Measurements from ENCODE around the gene KATNB1. TPM values are rescaled to one million over a fixed set of nuclear protein-coding genes. Genes with fewer than 3 reads are reported as not detected.

The KATNB1 gene
- total RNA-seq, 1 experiment from 2014 or later: 32.2 TPM

- H3K9ac ChIP-seq (ENCODE audit: low read length): no peak overlapping the region
- CTCF ChIA-PET: interaction anchor here (1.1 to 2.9 kb wide), 4 partner anchors 15 to 100 kb away, joined by 3 to 15 read pairs (median 6); no protein-coding TSS in a partner anchor
- H3K4me2 ChIP-seq (ENCODE audit: low read length): no peak overlapping the region
- H3K79me2 ChIP-seq (ENCODE audit: insufficient read depth, low read length): peaks cover 8% of the 10 kb centered on the region; the same call in 1 of the 2 replicates
- peaks cover 41 to 45% of the 10 kb centered on the region in 2 experiments for H3K4me1 ChIP-seq (ENCODE audit: control insufficient read depth in 1 of 2, insufficient read depth in 2 of 2, low read length in 2 of 2)
- H3K4me3 ChIP-seq (replicated peaks in 1 of 2; ENCODE audit: low read depth in 1 of 2, low read length in 2 of 2): no peak overlapping the region
- no peak for DNase-seq (ENCODE audit: low read depth, low spot score)
- no TSS peak for BruUV-seq (replicated peaks)
- H3K9me2 ChIP-seq (ENCODE audit: insufficient read depth): no peaks in the 10 kb centered on the region
- peak; percentile 27 for ATAC-seq
- H3K9me3 ChIP-seq (ENCODE audit: control insufficient read depth in 1 of 2, insufficient read depth in 1 of 2, low read depth in 1 of 2, low read length in 2 of 2): no peaks in the 10 kb centered on the region
- no peak overlapping the region for H2AFZ ChIP-seq (ENCODE audit: low read depth, low read length, poor library complexity, severe bottlenecking)
- RAD21 ChIA-PET (ENCODE audit: low non-redundant PET in 1 of 2, low total read pairs in 2 of 2, uncharacterized antibody in 2 of 2, unreplicated experiment in 2 of 2): interaction anchor here (1.1 to 1.5 kb wide), 2 partner anchors 68 kb away, joined by 7 read pairs; no protein-coding TSS in a partner anchor
- no peak for TF ChIP-seq CTCF (IDR thresholded peaks at IDR 0.05 in 2 of 3, conservative IDR thresholded peaks at IDR 0.05 in 1 of 3; ENCODE audit: borderline replicate concordance in 1 of 3, insufficient read depth in 1 of 3, low read depth in 2 of 3, low read length in 2 of 3)
- no peak for TF ChIP-seq FOSL1 (IDR thresholded peaks at IDR 0.05; ENCODE audit: low read depth)
- TF ChIP-seq SRF (IDR thresholded peaks at IDR 0.05; ENCODE audit: low read depth): no peak
- TF ChIP-seq ZNF274 (IDR thresholded peaks at IDR 0.05; ENCODE audit: low read depth, low read length): no peak
- no peak for TF ChIP-seq SP1 (IDR thresholded peaks at IDR 0.05; ENCODE audit: low read depth)
- no peak for TF ChIP-seq EZH2phosphoT487 (IDR thresholded peaks at IDR 0.05; ENCODE audit: borderline replicate concordance)
- no peak for TF ChIP-seq ATF3 (IDR thresholded peaks at IDR 0.05)
- TF ChIP-seq POLR2AphosphoS5 (IDR thresholded peaks at IDR 0.05; ENCODE audit: low read depth, low read length): no peak
- TF ChIP-seq CEBPB (IDR thresholded peaks at IDR 0.05; ENCODE audit: low read depth): no peak
- TF ChIP-seq EZH2 (IDR thresholded peaks at IDR 0.05): no peak
- no peak for TF ChIP-seq ZBTB33 (IDR thresholded peaks at IDR 0.05; ENCODE audit: extremely low read depth, insufficient replicate concordance, low read length)
- no peak for TF ChIP-seq ELF1 (IDR thresholded peaks at IDR 0.05; ENCODE audit: borderline replicate concordance, low read depth)
- TF ChIP-seq JUND (IDR thresholded peaks at IDR 0.05): no peak
- TF ChIP-seq SIN3A (IDR thresholded peaks at IDR 0.05; ENCODE audit: low read depth): no peak
- peak overlapping the region; percentile 27; the same call in 1 of the 2 replicates for H3K27ac ChIP-seq (ENCODE audit: low read depth, low read length)
- intact Hi-C loops (cut with micrococcal nuclease): no loop called here
- POLR2A ChIA-PET: interaction anchor here (0.8 kb wide), 1 partner anchor 27 kb away, joined by 4 read pairs; no protein-coding TSS in a partner anchor
- H3K27me3 ChIP-seq (ENCODE audit: insufficient read depth, low read length): no peaks in the 10 kb centered on the region
- H4K20me1 ChIP-seq (ENCODE audit: insufficient read depth): no peaks in the 10 kb centered on the region
- H3K36me3 ChIP-seq (ENCODE audit: control insufficient read depth in 1 of 2, insufficient read depth in 2 of 2, low read length in 2 of 2): peaks cover 4 to 5% of the 10 kb centered on the region in 2 experiments; a peak in 3 of 4 replicates
Observed at GRCh38 chr16:57794849-57795430, 59.4 kb downstream of the KATNB1 start.
